ENCODE measurements around the gene MRPS12.

The MRPS12 gene

GRCh38 chr19:38953677-38954076, 22.9 kb downstream of the MRPS12 start:
- Histone ChIP-seq H3K79me2 (ENCODE audit: low read length) (peaks cover 7% of the 10 kb centered on the region; the same call in 1 of the 2 replicates), H3K27ac (ENCODE audit: low read length) (no peak overlapping the region), H3K9ac (ENCODE audit: low read length) (no peak overlapping the region), H3K27me3 (ENCODE audit: low read depth, low read length) (no peaks in the 10 kb centered on the region), H3K4me2 (ENCODE audit: low read length) (no peak overlapping the region), H3K4me3 (ENCODE audit: low read length) (no peak overlapping the region), H3K36me3 (replicated peaks; ENCODE audit: low read depth, low read length) (peaks cover 49% of the 10 kb centered on the region), H2AFZ (ENCODE audit: low read depth, low read length) (no peak overlapping the region), H4K20me1 (ENCODE audit: insufficient read depth, low read length) (peaks cover 15% of the 10 kb centered on the region), H3K9me3 (ENCODE audit: insufficient read depth, low read length) (no peaks in the 10 kb centered on the region), H3K4me1 (ENCODE audit: low read length) (no peaks in the 10 kb centered on the region)
- TF ChIP-seq EZH2phosphoT487 (IDR thresholded peaks at IDR 0.05; ENCODE audit: low read depth) (no peak), CTCF (IDR thresholded peaks at IDR 0.05; ENCODE audit: low read depth, low read length) (no peak)

- Histone ChIP-seq H3K27ac (ENCODE audit: low read length) (no peak overlapping the region), H4K20me1 (ENCODE audit: insufficient read depth, low read length) (peaks cover 15% of the 10 kb centered on the region)
Observed at GRCh38 chr19:38956264-38956663, 25.5 kb downstream of the MRPS12 start.

GRCh38 chr19:38958301-38958700, 27.6 kb downstream of the MRPS12 start:
- Histone ChIP-seq H2AFZ (ENCODE audit: low read depth, low read length) (no peak overlapping the region), H3K4me3 (ENCODE audit: low read length) (no peak overlapping the region), H3K27ac (ENCODE audit: low read length) (no peak overlapping the region), H3K36me3 (replicated peaks; ENCODE audit: low read depth, low read length) (peaks cover 47% of the 10 kb centered on the region), H3K27me3 (ENCODE audit: low read depth, low read length) (no peaks in the 10 kb centered on the region), H3K79me2 (ENCODE audit: low read length) (peaks cover 32% of the 10 kb centered on the region), H3K4me2 (ENCODE audit: low read length) (no peak overlapping the region), H4K20me1 (ENCODE audit: insufficient read depth, low read length) (peaks cover 17% of the 10 kb centered on the region), H3K9ac (ENCODE audit: low read length) (no peak overlapping the region), H3K4me1 (ENCODE audit: low read length) (peaks cover 10% of the 10 kb centered on the region), H3K9me3 (ENCODE audit: insufficient read depth, low read length) (no peaks in the 10 kb centered on the region)
- no peak for TF ChIP-seq CTCF (IDR thresholded peaks at IDR 0.05; ENCODE audit: low read depth, low read length)
- no peak for TF ChIP-seq EZH2phosphoT487 (IDR thresholded peaks at IDR 0.05; ENCODE audit: low read depth)

More at GRCh38 chr19:38956264-38956663, 25.5 kb downstream of the MRPS12 start:
- Histone ChIP-seq H3K4me2 (ENCODE audit: low read length) (no peak overlapping the region), H3K79me2 (ENCODE audit: low read length) (peaks cover 23% of the 10 kb centered on the region), H2AFZ (ENCODE audit: low read depth, low read length) (no peak overlapping the region), H3K4me3 (ENCODE audit: low read length) (no peak overlapping the region), H3K36me3 (replicated peaks; ENCODE audit: low read depth, low read length) (peaks cover 52% of the 10 kb centered on the region), H3K9me3 (ENCODE audit: insufficient read depth, low read length) (no peaks in the 10 kb centered on the region), H3K9ac (ENCODE audit: low read length) (no peak overlapping the region), H3K4me1 (ENCODE audit: low read length) (no peaks in the 10 kb centered on the region), H3K27me3 (ENCODE audit: low read depth, low read length) (no peaks in the 10 kb centered on the region)
- TF ChIP-seq CTCF (IDR thresholded peaks at IDR 0.05; ENCODE audit: low read depth, low read length), result no peak
- no peak for TF ChIP-seq EZH2phosphoT487 (IDR thresholded peaks at IDR 0.05; ENCODE audit: low read depth)

GRCh38 chr19:38959618-38960017, 28.9 kb downstream of the MRPS12 start:
- peaks cover 11% of the 10 kb centered on the region for H4K20me1 ChIP-seq (ENCODE audit: insufficient read depth, low read length)
- no peaks in the 10 kb centered on the region for H3K27me3 ChIP-seq (ENCODE audit: low read depth, low read length)
- no peak overlapping the region for H2AFZ ChIP-seq (ENCODE audit: low read depth, low read length)
- H3K4me3 ChIP-seq (ENCODE audit: low read length), result no peak overlapping the region
- peaks cover 46% of the 10 kb centered on the region for H3K79me2 ChIP-seq (ENCODE audit: low read length)
- H3K27ac ChIP-seq (ENCODE audit: low read length), result no peak overlapping the region
- H3K36me3 ChIP-seq (replicated peaks; ENCODE audit: low read depth, low read length), result peaks cover 53% of the 10 kb centered on the region
- TF ChIP-seq EZH2phosphoT487 (IDR thresholded peaks at IDR 0.05; ENCODE audit: low read depth) (no peak), CTCF (IDR thresholded peaks at IDR 0.05; ENCODE audit: low read depth, low read length) (no peak)
- H3K4me1 ChIP-seq (ENCODE audit: low read length), result peaks cover 10% of the 10 kb centered on the region
- H3K4me2 ChIP-seq (ENCODE audit: low read length), result no peak overlapping the region
- H3K9ac ChIP-seq (ENCODE audit: low read length), result no peak overlapping the region
- no peaks in the 10 kb centered on the region for H3K9me3 ChIP-seq (ENCODE audit: insufficient read depth, low read length)

Data from OCI-LY3 (cell line).